ENCODE results near the gene MTARC2.

- TF ChIP-seq CTCF (IDR thresholded peaks at IDR 0.05; ENCODE audit: low read depth, low read length) (no peak), EZH2phosphoT487 (IDR thresholded peaks at IDR 0.05; ENCODE audit: low read depth) (no peak)
Measured at GRCh38 chr1:220764757-220765156, 16.6 kb downstream of the MTARC2 start.

Measured in OCI-LY3 (cell line).